ENCODE measurements around the gene SUGP1. TPM values are rescaled to one million over a fixed set of nuclear protein-coding genes. Genes with fewer than 3 reads are reported as not detected.

The SUGP1 gene
- polyA plus RNA-seq, 1 of the 3 experiments (the other 2 are of a cell fraction), result 43.2 TPM

GRCh38 chr19:19276851-19277250, 43.5 kb downstream of the SUGP1 start (continued):
- no peak for TF ChIP-seq YY1 (IDR thresholded peaks at IDR 0.05; ENCODE audit: low read depth)
- no peak for TF ChIP-seq JUND (IDR thresholded peaks at IDR 0.05)
- no peak for TF ChIP-seq MXI1 (IDR thresholded peaks at IDR 0.05; ENCODE audit: low read depth, low read length)

GRCh38 chr19:19276386-19276785, 43.9 kb downstream of the SUGP1 start:
- POLR2A ChIA-PET, result interaction anchor here (1.3 kb wide), 1 partner anchor 13 kb away, joined by 3 read pairs; no protein-coding TSS in a partner anchor

GRCh38 chr19:19274716-19275565, 45.4 kb downstream of the SUGP1 start:
- DNase-seq, result peak; percentile 14
- no peaks in the 10 kb centered on the region for H3K9me3 ChIP-seq
- H3K27me3 ChIP-seq (ENCODE audit: insufficient read depth), result no peaks in the 10 kb centered on the region
- H3K9me2 ChIP-seq, result no peaks in the 10 kb centered on the region
- H3K27ac ChIP-seq (ENCODE audit: low read depth in 2 of 2, low read length in 1 of 2), result no peak overlapping the region
- H3K9ac ChIP-seq, result no peak overlapping the region
- no peak overlapping the region for H3K4me3 ChIP-seq (ENCODE audit: low read depth in 2 of 2, low read length in 1 of 2)
- H4K20me1 ChIP-seq (ENCODE audit: insufficient read depth), result no peaks in the 10 kb centered on the region
- ChIA-PET CTCF (interaction anchor here (0.9 to 1.5 kb wide), 2 partner anchors 10 to 68 kb away, joined by 3 read pairs; no protein-coding TSS in a partner anchor), POLR2A (interaction anchor here (1.0 to 1.3 kb wide), 2 partner anchors 11 to 82 kb away, joined by 3 read pairs; no protein-coding TSS in a partner anchor)
- peaks cover 0 to 44% of the 10 kb centered on the region in 2 experiments for H3K36me3 ChIP-seq (replicated peaks in 1 of 2; ENCODE audit: control insufficient read depth in 1 of 2, insufficient read depth in 2 of 2, low read length in 1 of 2)
- H3K4me1 ChIP-seq (ENCODE audit: control insufficient read depth in 1 of 2, insufficient read depth in 2 of 2, low read depth in 1 of 2, low read length in 1 of 2), result peaks cover 0 to 20% of the 10 kb centered on the region in 2 experiments; a peak in 1 of 4 replicates
- WGBS (ENCODE audit: low lambda C conversion rate), result 92% methylated on average over 6 of the region's 9 CpGs
- H3K4me2 ChIP-seq, result no peak overlapping the region
- H3K79me2 ChIP-seq (ENCODE audit: insufficient read depth), result no peaks in the 10 kb centered on the region
- H2AFZ ChIP-seq (ENCODE audit: low read depth), result no peak overlapping the region
- peaks cover 3% of the 10 kb centered on the region for H3F3A ChIP-seq (replicated peaks; ENCODE audit: insufficient read depth)
- TF ChIP-seq CTCF (IDR thresholded peaks at IDR 0.05), result no peak
- no peak for TF ChIP-seq RFX5 (IDR thresholded peaks at IDR 0.05; ENCODE audit: low read length)
- TF ChIP-seq REST (IDR thresholded peaks at IDR 0.05; ENCODE audit: low read depth, low read length), result no peak
- TF ChIP-seq FOXJ3 (CRISPR knock-in tag; IDR thresholded peaks at IDR 0.05), result no peak
- no peak for TF ChIP-seq RXRA (IDR thresholded peaks at IDR 0.05; ENCODE audit: borderline replicate concordance, low read depth)
- TF ChIP-seq RAD21 (IDR thresholded peaks at IDR 0.05; ENCODE audit: low read length), result no peak

More at GRCh38 chr19:19276386-19276785, 43.9 kb downstream of the SUGP1 start:
- H2AFZ ChIP-seq (ENCODE audit: low read depth), result no peak overlapping the region
- H3K9ac ChIP-seq, result no peak overlapping the region
- no peaks in the 10 kb centered on the region for H3K9me2 ChIP-seq
- peaks cover 0 to 20% of the 10 kb centered on the region in 2 experiments; a peak in 1 of 4 replicates for H3K4me1 ChIP-seq (ENCODE audit: control insufficient read depth in 1 of 2, insufficient read depth in 2 of 2, low read depth in 1 of 2, low read length in 1 of 2)
- peak; percentile 10 for DNase-seq
- no peak overlapping the region for H3K27ac ChIP-seq (ENCODE audit: low read depth in 2 of 2, low read length in 1 of 2)
- H3K79me2 ChIP-seq (ENCODE audit: insufficient read depth), result no peaks in the 10 kb centered on the region
- H3K9me3 ChIP-seq, result no peaks in the 10 kb centered on the region
- H3K36me3 ChIP-seq (replicated peaks in 1 of 2; ENCODE audit: control insufficient read depth in 1 of 2, insufficient read depth in 2 of 2, low read length in 1 of 2), result peaks cover 0 to 57% of the 10 kb centered on the region in 2 experiments
- no peaks in the 10 kb centered on the region for H3K27me3 ChIP-seq (ENCODE audit: insufficient read depth)
- H3F3A ChIP-seq (replicated peaks; ENCODE audit: insufficient read depth), result peaks cover 3% of the 10 kb centered on the region
- no peaks in the 10 kb centered on the region for H4K20me1 ChIP-seq (ENCODE audit: insufficient read depth)
- 88% methylated on average over 11 of the region's 12 CpGs for WGBS (ENCODE audit: low lambda C conversion rate)
- TF ChIP-seq RFX5 (IDR thresholded peaks at IDR 0.05; ENCODE audit: low read length) (no peak), USF1 (IDR thresholded peaks at IDR 0.05; ENCODE audit: borderline replicate concordance, low read depth) (no peak), IRF3 (IDR thresholded peaks at IDR 0.05; ENCODE audit: low read depth, low read length) (no peak), SMC3 (IDR thresholded peaks at IDR 0.05; ENCODE audit: low read depth, low read length) (no peak), YY1 (IDR thresholded peaks at IDR 0.05; ENCODE audit: low read depth) (no peak), NFIC (IDR thresholded peaks at IDR 0.05; ENCODE audit: borderline replicate concordance) (no peak), ELF1 (IDR thresholded peaks at IDR 0.05) (no peak), EZH2phosphoT487 (IDR thresholded peaks at IDR 0.05; ENCODE audit: borderline replicate concordance, low read depth) (no peak), JUND (IDR thresholded peaks at IDR 0.05) (no peak), TCF12 (IDR thresholded peaks at IDR 0.05) (no peak)
- CTCF ChIA-PET, result interaction anchor here (1.6 kb wide), 1 partner anchor 37 kb away, joined by 3 read pairs; no protein-coding TSS in a partner anchor
- no peak overlapping the region for H3K4me3 ChIP-seq (ENCODE audit: low read depth in 2 of 2, low read length in 1 of 2)
- H3K4me2 ChIP-seq, result no peak overlapping the region
